ENCODE measurements around the gene MAT2A. TPM values are rescaled to one million over a fixed set of nuclear protein-coding genes. Genes with fewer than 3 reads are reported as not detected.

The MAT2A gene
- total and polyA plus RNA-seq, 9 of the 15 experiments (the other 6 are each of a cell fraction or from before 2014, with no cell fraction given) = 130 to 1,027 (median 240) TPM

- TF ChIP-seq NEUROD1 (IDR thresholded peaks at IDR 0.05; ENCODE audit: borderline replicate concordance, low read depth, low read length, partially characterized antibody) (peak; percentile 60), TAF15 (IDR thresholded peaks at IDR 0.05; ENCODE audit: low read depth, low read length) (no peak), NR4A1 (CRISPR knock-in tag; IDR thresholded peaks at IDR 0.05) (no peak), NR4A1 (tag; IDR thresholded peaks at IDR 0.05) (peak; percentile 43; the same call in 1 of the 2 replicates), TSC22D4 (tag; IDR thresholded peaks at IDR 0.05) (no peak), MED1 (CRISPR knock-in tag; IDR thresholded peaks at IDR 0.05; ENCODE audit: borderline replicate concordance) (no peak), ZBTB26 (CRISPR knock-in tag; IDR thresholded peaks at IDR 0.05) (no peak; the same call in 1 of the 2 replicates), SP2 (IDR thresholded peaks at IDR 0.05; ENCODE audit: extremely low read depth, low read depth, low read length, poor library complexity, severe bottlenecking) (no peak), ZNF347 (CRISPR knock-in tag; IDR thresholded peaks at IDR 0.05; ENCODE audit: low read depth) (no peak), MEF2A (IDR thresholded peaks at IDR 0.05; ENCODE audit: control insufficient read depth, low read depth, low read length) (no peak), THRAP3 (IDR thresholded peaks at IDR 0.05; ENCODE audit: borderline replicate concordance) (no peak), ZBTB17 (CRISPR knock-in tag; IDR thresholded peaks at IDR 0.05) (peak; percentile 47; the same call in 1 of the 2 replicates), ZNF174 (CRISPR knock-in tag; IDR thresholded peaks at IDR 0.05) (no peak), TCF3 (CRISPR knock-in tag; IDR thresholded peaks at IDR 0.05) (peak; percentile 84), NR0B1 (IDR thresholded peaks at IDR 0.05; ENCODE audit: partially characterized antibody) (no peak), MAFK (IDR thresholded peaks at IDR 0.05; ENCODE audit: low read length) (no peak), ZNF311 (CRISPR knock-in tag; IDR thresholded peaks at IDR 0.05) (no peak), U2AF1 (optimal IDR thresholded peaks at IDR 0.05; ENCODE audit: low read depth, low read length) (no peak), ZNF444 (CRISPR knock-in tag; IDR thresholded peaks at IDR 0.05) (no peak), CAMTA2 (CRISPR knock-in tag; conservative IDR thresholded peaks at IDR 0.05) (no peak), CBX2 (IDR thresholded peaks at IDR 0.05; ENCODE audit: insufficient read depth, low read length, poor library complexity, severe bottlenecking) (no peak), ZNF639 (CRISPR knock-in tag; conservative IDR thresholded peaks at IDR 0.05 in 1 of 2, IDR thresholded peaks at IDR 0.05 in 1 of 2) (no peak), NR2C1 (IDR thresholded peaks at IDR 0.05) (peak; percentile 76), NR2C1 (tag; IDR thresholded peaks at IDR 0.05) (peak; percentile 88), TBL1XR1 (IDR thresholded peaks at IDR 0.05; ENCODE audit: low read length in 2 of 2) (peak in 1 of 2 experiments; percentile 31; a peak in 2 of 4 replicates)
Measured at GRCh38 chr2:85584857-85585780, 46.2 kb downstream of the MAT2A start (continued).

Measured in K562 (cell line).